Measurements from ENCODE around the gene JPT2. TPM values are rescaled to one million over a fixed set of nuclear protein-coding genes. Genes with fewer than 3 reads are reported as not detected.
A peak's percentile ranks its signal among the peaks of the same experiment; 100 is the strongest.

The JPT2 gene
- total RNA-seq, 2 donors from 2014 or later = 55.9 to 85.1 TPM

DNA sequence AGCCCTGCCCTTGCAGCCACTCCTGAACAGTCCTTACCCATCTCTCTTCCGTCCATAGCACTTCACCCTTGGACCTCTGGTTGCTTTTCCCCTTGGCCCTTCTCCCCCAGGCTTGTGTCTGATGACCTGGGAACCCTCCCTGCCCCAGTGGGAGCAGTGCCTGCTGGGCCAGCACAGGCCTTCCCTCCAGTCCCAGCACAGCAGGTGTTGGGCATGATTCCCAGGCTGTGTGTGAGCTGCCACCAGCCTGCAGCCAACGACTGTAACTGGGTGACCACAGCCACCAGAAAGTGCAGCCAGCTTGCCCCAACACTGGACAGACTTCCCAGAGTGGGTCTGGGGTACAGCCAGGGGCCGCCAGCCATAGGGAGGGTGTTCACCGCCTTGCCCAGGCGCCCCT, 35.9 kb upstream of the JPT2 start:
- Mint-ChIP-seq H3K4me3 (no peak overlapping the region), H3K9me3 (no peaks in the 10 kb centered on the region), H3K27me3 (no peaks in the 10 kb centered on the region), H3K4me1 (peaks cover 21% of the 10 kb centered on the region), H3K27ac (peak overlapping the region; percentile 63), H3K36me3 (ENCODE audit: low read depth) (peaks cover 81% of the 10 kb centered on the region)
- ATAC-seq (replicated peaks) = no peak

DNA sequence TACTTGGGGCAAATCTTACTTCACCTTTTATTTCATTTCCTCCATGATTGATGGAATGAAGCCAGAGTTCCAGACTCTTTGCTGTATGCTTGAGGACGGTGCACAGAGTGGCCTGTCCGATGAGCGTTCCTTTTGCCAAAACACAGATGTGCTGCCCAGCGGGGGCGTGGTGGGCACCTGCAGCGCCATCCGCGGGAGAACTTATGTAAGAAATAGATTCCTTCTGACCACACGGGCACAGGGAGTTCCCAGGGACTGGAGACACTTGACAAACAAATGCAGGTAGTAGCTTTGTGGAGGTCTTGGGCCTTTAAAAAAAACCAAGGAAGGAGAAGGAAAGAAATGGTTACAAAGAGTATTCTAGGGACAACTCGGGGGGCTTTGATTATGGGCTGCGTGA, 35.3 kb upstream of the JPT2 start:
- H3K27me3 Mint-ChIP-seq = no peaks in the 10 kb centered on the region
- H3K27ac Mint-ChIP-seq = peak overlapping the region; percentile 66
- H3K36me3 Mint-ChIP-seq (ENCODE audit: low read depth) = peaks cover 82% of the 10 kb centered on the region
- H3K9me3 Mint-ChIP-seq = no peaks in the 10 kb centered on the region
- no peak for ATAC-seq (replicated peaks)
- peaks cover 21% of the 10 kb centered on the region for H3K4me1 Mint-ChIP-seq
- H3K4me3 Mint-ChIP-seq = no peak overlapping the region

DNA sequence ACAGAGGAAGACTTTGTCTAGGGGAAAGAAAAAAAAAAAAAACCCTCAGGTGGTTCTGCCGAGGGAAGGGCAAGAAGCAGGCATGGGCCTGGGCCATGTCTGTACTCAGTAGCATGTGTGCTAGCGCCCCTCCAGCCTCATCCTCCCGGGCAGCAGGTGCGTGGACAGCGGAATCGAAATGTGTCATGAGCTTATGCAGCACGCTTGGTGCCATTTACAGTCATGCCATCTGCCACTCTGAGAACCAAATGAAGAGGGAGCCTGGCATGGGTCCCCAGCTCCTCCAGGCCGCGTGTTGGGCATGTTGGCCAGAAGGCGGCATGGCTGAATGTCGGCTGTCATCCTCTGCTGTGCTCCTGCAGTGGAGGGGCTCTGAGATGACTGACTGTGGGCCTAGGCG, 34.6 kb upstream of the JPT2 start:
- Mint-ChIP-seq H3K27me3 (no peaks in the 10 kb centered on the region), H3K27ac (no peak overlapping the region), H3K36me3 (ENCODE audit: low read depth) (peaks cover 81% of the 10 kb centered on the region), H3K9me3 (no peaks in the 10 kb centered on the region), H3K4me1 (peaks cover 21% of the 10 kb centered on the region), H3K4me3 (no peak overlapping the region)
- no peak for ATAC-seq (replicated peaks)

DNA sequence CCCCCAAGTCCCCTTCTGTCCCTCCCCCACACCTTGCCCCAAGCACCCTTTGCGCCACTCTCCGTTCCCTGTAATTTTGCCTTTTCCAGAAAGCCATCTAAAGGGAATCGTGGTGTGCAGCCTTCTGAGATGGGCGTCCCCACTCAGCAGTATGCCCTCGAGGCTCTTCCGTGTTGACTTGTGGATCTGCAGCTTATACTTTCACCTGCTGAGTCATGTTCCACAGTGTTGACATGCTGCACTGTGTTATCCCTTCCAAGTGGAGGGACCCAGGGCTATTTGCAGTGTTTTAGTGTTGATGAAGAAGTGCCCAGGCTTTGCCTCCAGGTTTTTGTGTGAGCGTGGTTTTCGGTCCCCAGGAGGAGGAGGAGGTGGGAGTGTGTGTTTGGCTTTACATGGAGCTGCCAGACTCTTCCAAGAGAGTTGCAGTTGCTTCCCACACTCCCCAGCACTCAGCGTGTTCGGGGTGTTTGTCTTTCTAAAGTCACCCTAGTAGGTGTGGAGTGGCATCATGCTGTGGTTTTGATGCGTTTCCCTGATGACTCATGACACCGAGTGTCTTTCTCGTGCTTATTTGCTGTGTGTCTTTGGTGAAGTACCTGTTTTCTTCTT, 32.1 kb upstream of the JPT2 start:
- H3K4me3 Mint-ChIP-seq = peak overlapping the region; percentile 5
- peaks cover 24% of the 10 kb centered on the region for H3K4me1 Mint-ChIP-seq
- peak overlapping the region; percentile 61 for H3K27ac Mint-ChIP-seq
- no peaks in the 10 kb centered on the region for H3K27me3 Mint-ChIP-seq
- H3K36me3 Mint-ChIP-seq (ENCODE audit: low read depth) = peaks cover 63% of the 10 kb centered on the region
- no peaks in the 10 kb centered on the region for H3K9me3 Mint-ChIP-seq
- ATAC-seq (replicated peaks) = peak; percentile 94

DNA sequence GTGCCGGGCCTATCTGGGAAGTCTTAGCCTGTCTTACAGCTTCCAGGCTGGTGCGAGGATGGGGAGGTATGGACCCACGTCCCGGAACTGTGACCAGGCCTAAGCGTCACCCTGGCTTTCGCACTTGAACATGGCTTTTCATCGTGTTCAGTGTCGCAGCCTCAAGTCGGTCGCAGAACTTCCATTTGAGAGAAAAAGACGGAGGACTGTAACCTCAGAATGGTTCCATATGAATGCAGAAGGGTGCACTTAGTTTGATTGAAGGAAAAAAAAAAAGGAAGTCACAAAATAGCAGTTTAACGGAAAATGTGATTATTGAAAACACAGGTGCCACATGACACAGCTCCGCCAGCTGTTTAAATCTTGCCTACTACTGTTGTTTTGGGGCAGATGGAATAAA, 30.2 kb upstream of the JPT2 start:
- no peak for ATAC-seq (replicated peaks)
- Mint-ChIP-seq H3K27ac (no peak overlapping the region), H3K36me3 (ENCODE audit: low read depth) (peaks cover 64% of the 10 kb centered on the region), H3K4me1 (peaks cover 31% of the 10 kb centered on the region), H3K27me3 (no peaks in the 10 kb centered on the region), H3K9me3 (no peaks in the 10 kb centered on the region), H3K4me3 (no peak overlapping the region)

DNA sequence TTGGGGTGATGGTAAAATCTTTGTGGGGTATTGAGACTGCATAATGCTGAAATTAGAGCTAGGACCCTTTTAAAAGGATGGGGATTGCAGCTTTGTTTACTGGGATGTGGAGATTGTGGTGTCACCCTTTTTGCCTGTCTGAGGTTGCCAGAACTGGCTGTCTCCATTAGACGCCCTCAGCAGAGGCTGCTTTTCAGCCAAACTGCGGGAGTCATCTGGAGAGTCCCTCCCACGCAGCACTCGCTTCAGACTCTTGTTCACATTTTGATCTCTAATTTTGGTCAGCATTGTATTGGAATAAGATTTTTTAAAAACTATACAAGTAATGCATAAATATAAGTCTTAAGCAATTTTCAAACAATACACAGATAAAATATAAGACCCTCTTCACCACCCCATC, 27.9 kb upstream of the JPT2 start:
- H3K9me3 Mint-ChIP-seq = no peaks in the 10 kb centered on the region
- H3K4me3 Mint-ChIP-seq = no peak overlapping the region
- H3K4me1 Mint-ChIP-seq = peaks cover 26% of the 10 kb centered on the region
- no peaks in the 10 kb centered on the region for H3K27me3 Mint-ChIP-seq
- peaks cover 63% of the 10 kb centered on the region for H3K36me3 Mint-ChIP-seq (ENCODE audit: low read depth)
- no peak overlapping the region for H3K27ac Mint-ChIP-seq
- ATAC-seq (replicated peaks) = no peak

DNA sequence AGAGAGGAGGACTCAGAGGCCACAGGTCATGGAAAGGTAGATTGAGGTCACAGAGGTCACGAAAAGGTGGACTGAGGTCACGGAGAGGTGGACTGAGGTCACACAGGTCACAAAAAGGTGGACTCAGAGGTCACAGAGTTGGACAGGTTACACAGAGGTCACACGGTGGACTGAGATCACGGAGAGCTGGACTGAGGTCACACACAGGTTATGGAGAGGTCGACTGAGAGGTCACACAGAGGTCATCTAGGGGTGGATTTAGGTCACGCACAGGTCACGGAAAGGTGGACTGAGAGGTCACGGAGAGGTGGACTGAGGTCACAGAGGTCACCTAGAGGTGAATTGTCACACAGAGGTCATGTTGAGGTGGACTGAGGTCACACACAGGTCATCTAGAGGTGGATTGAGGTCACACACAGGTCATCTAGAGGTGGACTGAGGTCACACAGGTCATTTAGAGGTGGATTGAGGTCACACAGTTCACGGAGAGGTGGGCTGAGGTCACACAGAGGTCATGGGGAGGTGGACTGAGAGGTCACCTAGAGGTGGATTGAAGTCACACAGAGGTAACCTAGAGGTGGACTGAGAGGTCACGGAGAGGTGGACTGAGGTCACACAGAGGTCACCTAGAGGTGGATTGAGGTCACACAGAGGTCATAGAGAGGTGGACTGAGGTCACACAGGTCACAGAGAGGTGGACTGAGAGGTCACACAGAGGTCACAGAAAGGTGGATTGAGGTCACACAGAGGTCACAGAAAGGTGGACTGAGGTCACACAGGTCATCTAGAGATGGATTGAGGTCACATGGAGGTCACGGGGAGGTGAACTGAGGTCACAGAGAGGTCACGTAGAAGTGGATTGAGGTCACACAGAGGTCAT, 26.7 kb upstream of the JPT2 start:
- ATAC-seq (replicated peaks) = no peak
- H3K9me3 Mint-ChIP-seq = no peaks in the 10 kb centered on the region

DNA sequence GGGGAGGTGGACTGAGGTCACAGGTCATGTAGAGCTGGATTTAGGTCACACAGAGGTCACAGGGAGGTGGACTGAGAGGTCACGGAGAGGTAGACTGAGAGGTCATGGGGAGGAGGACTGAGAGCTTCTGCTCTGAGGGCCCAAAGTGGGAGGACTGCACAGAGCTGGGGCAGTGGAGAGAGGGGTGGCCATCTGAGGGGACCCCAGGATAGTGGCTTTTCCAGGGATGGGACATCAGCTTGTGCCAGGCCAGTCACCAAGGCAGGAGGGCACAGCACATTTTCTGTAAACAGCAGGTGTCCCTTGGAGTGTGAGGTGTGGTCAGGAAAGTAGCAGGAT, 26.1 kb upstream of the JPT2 start:
- no peak for ATAC-seq (replicated peaks)
- Mint-ChIP-seq H3K36me3 (ENCODE audit: low read depth) (peaks cover 57% of the 10 kb centered on the region), H3K4me3 (no peak overlapping the region), H3K27ac (peak overlapping the region; percentile 56), H3K9me3 (no peaks in the 10 kb centered on the region), H3K27me3 (no peaks in the 10 kb centered on the region), H3K4me1 (peaks cover 10% of the 10 kb centered on the region)

More for the DNA sequence above, 26.7 kb upstream of the JPT2 start:
- Mint-ChIP-seq H3K4me3 (no peak overlapping the region), H3K27me3 (no peaks in the 10 kb centered on the region), H3K36me3 (ENCODE audit: low read depth) (peaks cover 62% of the 10 kb centered on the region), H3K4me1 (peaks cover 15% of the 10 kb centered on the region), H3K27ac (peak overlapping the region; percentile 56)

DNA sequence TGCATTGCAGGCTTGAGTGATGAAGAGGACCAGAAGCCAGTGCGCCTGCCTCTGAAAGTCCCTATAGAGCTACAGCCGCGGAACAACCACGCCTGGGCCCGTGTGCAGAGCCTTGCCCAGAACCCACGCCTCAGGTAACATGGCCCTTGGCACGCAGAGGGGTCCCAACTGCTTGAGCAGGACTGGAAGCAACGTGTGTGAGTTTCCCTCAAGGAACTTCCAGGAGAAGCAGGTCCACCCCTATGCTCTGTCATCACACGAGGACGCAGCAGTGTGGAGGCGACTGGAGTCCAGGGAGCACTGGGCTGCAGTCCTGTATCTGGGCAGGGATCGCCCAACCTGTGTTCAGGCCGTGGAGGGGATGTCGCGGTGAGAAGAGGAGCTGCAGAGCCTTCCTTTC, 25.1 kb upstream of the JPT2 start:
- Mint-ChIP-seq H3K27ac (no peak overlapping the region), H3K4me1 (peaks cover 10% of the 10 kb centered on the region), H3K36me3 (ENCODE audit: low read depth) (peaks cover 52% of the 10 kb centered on the region), H3K9me3 (no peaks in the 10 kb centered on the region), H3K4me3 (no peak overlapping the region), H3K27me3 (no peaks in the 10 kb centered on the region)
- no peak for ATAC-seq (replicated peaks)

DNA sequence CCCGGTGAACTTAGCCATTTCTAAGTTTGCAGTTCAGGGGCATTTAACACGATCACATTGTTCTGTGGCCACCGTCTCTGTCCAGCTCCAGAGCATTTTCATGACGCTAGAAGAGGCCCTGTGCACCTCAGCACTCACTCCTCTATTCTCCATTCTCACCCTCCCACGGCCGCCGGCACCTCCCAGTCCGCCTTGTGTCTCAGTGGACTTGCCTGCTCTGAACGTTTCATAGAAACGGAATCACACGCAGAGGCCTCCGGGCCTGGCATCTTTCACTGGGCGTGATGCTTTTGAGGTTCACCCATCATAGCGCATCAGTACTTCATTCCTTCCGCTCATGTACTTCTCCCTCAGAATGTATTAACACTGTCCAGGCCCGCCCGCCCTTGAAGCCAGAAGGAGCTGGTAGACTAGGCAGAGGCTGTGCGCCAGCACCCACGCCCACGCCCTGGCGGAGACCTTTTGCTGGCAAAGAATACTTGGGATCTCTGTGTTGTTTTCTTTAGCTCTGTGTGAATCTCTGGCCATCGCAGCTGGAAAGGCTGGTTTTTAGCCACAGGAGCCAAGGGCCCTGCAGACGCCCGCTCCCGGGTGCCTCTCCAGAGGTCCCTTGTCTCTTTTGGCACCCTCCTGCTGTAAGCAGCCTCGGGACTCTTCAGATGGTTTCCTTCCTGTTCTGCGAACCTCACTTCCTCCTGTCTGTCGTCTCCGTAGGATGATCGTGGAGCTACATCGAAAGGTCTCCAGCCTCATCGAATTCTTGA, 23.4 kb upstream of the JPT2 start:
- ATAC-seq (replicated peaks) = no peak
- no peak overlapping the region for H3K27ac Mint-ChIP-seq
- peaks cover 48% of the 10 kb centered on the region for H3K36me3 Mint-ChIP-seq (ENCODE audit: low read depth)
- H3K4me1 Mint-ChIP-seq = peaks cover 10% of the 10 kb centered on the region
- H3K9me3 Mint-ChIP-seq = no peaks in the 10 kb centered on the region
- H3K27me3 Mint-ChIP-seq = no peaks in the 10 kb centered on the region
- no peak overlapping the region for H3K4me3 Mint-ChIP-seq

DNA sequence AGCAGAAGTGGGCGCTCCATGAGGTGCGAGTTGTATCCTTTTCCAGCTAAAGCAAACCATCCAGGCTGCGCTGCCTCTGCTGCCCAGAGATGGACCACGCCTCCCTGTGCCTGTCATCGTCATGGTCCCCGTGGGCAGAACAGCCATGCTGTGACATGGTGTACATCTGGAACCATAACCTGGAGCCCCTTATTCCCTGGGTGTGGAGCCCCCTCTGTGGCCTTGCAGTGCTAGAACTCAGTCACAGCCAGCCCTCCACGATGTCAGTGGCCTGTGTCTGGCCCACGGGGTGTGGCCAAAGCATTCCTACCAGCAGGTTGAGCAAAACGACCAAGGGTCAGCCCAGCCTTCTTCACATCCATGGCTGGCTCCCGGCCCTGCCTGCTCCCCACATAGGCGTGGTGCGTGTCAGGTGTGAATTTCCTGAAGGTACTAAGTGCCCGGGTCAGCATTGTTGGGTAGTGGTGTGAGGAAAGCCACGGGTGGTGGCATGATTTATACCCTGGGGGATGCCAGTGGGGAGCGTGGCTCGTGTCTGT, 22.7 kb upstream of the JPT2 start:
- Mint-ChIP-seq H3K9me3 (no peaks in the 10 kb centered on the region), H3K4me1 (peaks cover 10% of the 10 kb centered on the region), H3K27me3 (no peaks in the 10 kb centered on the region), H3K4me3 (no peak overlapping the region), H3K27ac (no peak overlapping the region), H3K36me3 (ENCODE audit: low read depth) (peaks cover 51% of the 10 kb centered on the region)
- no peak for ATAC-seq (replicated peaks)

DNA sequence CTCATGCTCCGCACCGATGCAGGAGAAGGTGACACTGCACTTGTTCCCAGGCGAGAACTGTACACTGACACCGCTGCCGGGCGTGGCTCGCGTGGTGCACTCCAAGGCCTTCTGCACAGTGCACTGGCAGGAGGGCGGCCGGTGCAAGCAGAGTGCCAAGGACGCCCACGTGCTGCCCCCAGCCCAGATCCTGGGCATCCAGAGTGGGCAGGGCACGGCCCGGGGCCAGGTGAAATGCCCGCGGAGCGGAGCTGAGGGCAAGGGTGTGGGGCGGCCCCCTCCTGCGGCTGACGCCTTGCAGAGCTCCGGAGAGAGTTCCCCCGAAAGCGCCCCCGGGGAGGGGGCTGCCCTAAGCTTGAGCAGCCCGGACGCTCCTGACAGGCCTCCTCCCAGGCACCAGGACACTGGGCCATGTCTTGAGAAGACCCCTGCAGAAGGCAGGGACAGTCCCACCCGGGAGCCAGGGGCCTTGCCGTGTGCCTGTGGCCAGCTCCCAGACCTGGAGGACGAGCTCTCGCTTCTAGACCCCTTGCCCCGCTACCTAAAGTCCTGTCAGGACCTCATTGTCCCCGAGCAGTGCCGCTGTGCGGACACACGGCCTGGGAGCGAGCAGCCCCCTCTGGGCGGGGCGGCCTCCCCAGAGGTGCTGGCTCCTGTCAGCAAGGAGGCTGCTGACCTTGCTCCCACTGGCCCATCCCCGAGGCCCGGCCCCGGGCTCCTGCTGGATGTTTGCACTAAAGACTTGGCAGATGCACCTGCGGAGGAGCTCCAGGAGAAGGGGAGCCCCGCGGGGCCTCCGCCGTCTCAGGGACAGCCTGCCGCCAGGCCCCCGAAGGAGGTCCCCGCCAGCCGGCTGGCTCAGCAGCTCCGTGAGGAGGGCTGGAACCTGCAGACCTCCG, 21.9 kb upstream of the JPT2 start:
- Mint-ChIP-seq H3K27me3 (no peaks in the 10 kb centered on the region), H3K4me1 (peaks cover 6% of the 10 kb centered on the region), H3K36me3 (ENCODE audit: low read depth) (peaks cover 49% of the 10 kb centered on the region), H3K27ac (no peak overlapping the region), H3K9me3 (no peaks in the 10 kb centered on the region), H3K4me3 (no peak overlapping the region)
- no peak for ATAC-seq (replicated peaks)

DNA sequence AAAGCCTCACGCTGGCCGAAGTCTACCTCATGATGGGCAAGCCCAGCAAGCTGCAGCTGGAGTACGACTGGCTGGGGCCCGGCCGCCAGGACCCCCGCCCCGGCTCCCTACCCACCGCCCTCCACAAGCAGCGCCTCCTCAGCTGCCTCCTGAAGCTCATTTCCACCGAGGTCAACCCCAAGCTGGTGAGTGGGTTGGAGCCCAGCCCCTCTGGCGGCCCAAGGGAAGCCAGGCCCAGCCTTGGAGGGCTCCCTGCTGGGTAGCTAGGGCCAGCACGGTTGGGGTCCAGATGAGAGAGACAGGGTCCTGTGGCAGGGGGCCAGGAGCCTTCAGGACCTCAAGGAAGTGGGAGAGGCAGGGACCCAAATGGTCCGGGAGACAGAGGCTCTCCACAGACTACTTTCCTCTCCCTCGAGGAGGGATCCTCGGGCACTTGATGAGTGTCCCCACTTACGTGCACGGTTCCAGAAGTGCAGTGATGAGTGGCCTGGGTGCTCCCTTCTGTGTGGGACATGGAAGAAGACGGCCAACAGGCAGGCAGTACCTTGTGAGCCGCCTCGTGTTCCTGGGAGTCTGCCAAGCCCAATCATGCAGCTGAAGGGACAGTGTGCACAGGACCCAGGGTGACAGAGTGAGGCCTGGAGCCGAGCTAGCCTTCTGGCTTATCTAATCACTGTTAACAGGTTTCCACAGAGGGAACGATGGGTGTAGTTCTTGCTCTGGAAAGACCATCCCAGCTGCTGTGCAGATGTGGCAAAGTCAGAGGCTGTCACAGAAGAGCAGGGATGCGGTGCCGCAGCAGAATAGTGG, 21.1 kb upstream of the JPT2 start:
- no peaks in the 10 kb centered on the region for H3K27me3 Mint-ChIP-seq
- no peaks in the 10 kb centered on the region for H3K9me3 Mint-ChIP-seq

More for the DNA sequence above, 21.1 kb upstream of the JPT2 start:
- Mint-ChIP-seq H3K4me1 (no peaks in the 10 kb centered on the region), H3K36me3 (ENCODE audit: low read depth) (peaks cover 45% of the 10 kb centered on the region), H3K4me3 (no peak overlapping the region), H3K27ac (no peak overlapping the region)
- no peak for ATAC-seq (replicated peaks)
